Measurements from ENCODE around the gene LRRC32.

- TF ChIP-seq NFRKB (IDR thresholded peaks at IDR 0.05) (no peak), FOXM1 (IDR thresholded peaks at IDR 0.05; ENCODE audit: borderline replicate concordance) (no peak), FOXA1 (IDR thresholded peaks at IDR 0.05) (no peak), BHLHE40 (IDR thresholded peaks at IDR 0.05; ENCODE audit: borderline replicate concordance) (no peak), FOXK2 (IDR thresholded peaks at IDR 0.05) (no peak), SP1 (IDR thresholded peaks at IDR 0.05) (no peak), ARNT (IDR thresholded peaks at IDR 0.05) (no peak), ZNF384 (IDR thresholded peaks at IDR 0.05) (no peak)
Measured at GRCh38 chr11:76629116-76629852, 41.3 kb downstream of the LRRC32 start.

Data from HEK293T (cell line).